Right lung (tissue), 5 donors: Measurements from ENCODE around the gene AGPAT3. TPM values are rescaled to one million over a fixed set of nuclear protein-coding genes. Genes with fewer than 3 reads are reported as not detected.
"Not testable (repeated sequence)": the region's sequence is repeated elsewhere in the genome, so short reads cannot be mapped to it uniquely, and the experiment has no call there.

Experiments
- DNase-seq, 2 donors: peaks; one replicate each; pipeline ENCODE4 v3.0.0-alpha.2; 2013
- polyA plus RNA-seq, 5 donors: library from polyadenylated mRNA; unstranded; fragments of 120-200 nt; gene quantifications; one replicate each; pipeline versions ENCODE4 v1.2.1 to v1.2.3, GENCODE V29; 2013; ENCODE audit warnings: inconsistent platforms in 1 of 5, low replicate concordance in 1 of 5; ENCODE audit not compliant: insufficient read length in 5 of 5, insufficient read depth in 1 of 5

AGPAT3 gene
- polyA plus RNA-seq, 5 donors, result 29.8 to 42.7 (median 36.9) TPM

DNA sequence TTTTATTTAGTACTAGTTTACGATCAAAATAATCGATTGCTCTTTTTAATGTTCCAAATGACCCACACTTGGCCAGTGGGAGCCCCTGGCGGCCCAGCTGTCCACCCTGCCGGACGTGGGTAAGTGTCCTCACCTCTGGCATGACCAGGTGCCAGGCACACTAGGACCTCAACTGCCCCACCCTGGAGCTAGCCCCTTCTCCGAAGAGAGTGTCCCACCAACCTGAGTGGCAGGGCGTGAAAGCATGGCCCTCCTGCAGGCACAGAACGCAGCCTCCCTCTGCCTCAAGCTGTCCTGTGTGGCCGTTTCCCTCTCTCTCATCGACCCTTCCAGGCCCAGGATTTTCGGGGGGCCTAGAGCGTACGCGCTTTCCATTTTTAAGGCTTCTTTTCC is 32.9 kb upstream of the AGPAT3 start:
- DNase-seq, result no peak

DNA sequence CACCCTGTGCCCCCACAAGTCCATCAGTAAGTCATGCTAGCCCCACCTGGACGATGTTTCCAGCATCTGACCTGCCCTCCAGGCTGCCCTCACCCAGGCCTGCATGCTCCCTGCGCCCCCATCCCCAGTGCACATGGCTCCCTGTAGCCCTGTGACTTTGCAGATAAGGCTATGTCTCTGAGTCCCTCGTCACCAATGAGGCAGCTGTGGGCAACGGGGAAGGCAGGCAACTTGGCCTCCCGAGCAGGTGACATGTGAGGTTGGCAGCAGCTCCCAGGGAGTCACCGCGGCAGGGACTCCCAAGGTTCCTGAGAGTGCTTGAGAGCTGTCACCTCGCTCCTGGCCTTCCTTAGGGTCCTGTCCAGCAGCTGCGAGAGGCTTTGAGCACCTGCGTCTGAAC is 32.4 kb upstream of the AGPAT3 start:
- no peak for DNase-seq

DNA sequence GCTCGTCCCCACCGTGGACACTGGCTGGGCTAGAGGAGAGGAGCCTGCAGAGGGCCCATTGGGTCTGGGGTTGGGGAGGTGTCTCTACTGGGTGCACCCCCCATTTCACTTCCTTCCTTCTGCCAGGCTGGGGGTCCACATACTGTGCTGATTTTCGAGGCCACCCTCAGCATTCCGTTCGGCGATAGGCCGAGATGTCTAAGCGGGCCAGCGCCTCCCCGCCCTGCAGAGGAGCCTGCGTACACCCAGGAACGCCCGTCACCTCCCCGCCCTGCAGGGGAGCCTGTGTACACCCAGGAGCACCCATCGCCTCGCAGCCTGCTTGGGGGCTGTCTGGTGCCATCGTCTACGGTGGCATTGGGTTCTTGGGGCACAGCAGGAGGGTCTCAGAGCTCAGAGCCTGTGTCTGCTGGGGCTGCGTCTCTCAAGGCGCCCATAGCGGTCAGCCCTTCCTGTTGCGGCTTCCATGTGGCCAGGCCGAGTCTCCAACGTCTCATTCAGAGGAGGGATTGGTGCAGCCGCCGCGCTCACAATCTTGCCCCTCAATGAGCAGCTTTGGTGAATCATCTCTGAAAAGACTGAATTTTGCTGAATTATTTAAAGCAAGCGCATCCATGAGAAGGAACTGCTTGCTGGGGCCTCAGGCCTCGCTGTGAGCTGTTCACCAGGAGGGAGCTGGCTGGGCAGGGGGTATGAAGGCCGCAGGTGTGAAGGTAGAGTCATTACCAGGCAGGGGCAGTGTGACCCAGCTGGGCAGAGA is 30.7 kb upstream of the AGPAT3 start:
- DNase-seq, result no peak

GRCh38 chr21:43835050-43835449 is 30.0 kb upstream of the AGPAT3 start:
- no peak for DNase-seq

DNA sequence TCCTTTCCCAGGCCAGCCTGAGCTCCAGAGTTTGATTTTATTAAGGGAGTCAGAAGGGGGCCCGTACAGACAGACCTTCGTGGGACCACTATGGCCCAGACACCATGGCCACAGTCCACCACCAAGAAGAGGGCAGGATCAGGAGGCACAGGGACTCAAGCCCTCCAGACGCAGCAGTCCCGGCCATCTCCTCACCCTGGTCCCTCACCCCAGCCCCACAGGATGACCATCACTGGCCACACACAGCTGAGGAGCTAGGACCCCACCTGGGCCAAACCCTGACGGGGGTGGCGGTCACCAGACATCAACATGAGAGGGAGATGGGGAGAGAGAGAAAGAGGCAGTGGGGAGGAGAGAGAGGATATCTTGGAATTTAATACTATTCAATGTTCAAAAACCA is 29.2 kb upstream of the AGPAT3 start:
- no peak for DNase-seq

DNA sequence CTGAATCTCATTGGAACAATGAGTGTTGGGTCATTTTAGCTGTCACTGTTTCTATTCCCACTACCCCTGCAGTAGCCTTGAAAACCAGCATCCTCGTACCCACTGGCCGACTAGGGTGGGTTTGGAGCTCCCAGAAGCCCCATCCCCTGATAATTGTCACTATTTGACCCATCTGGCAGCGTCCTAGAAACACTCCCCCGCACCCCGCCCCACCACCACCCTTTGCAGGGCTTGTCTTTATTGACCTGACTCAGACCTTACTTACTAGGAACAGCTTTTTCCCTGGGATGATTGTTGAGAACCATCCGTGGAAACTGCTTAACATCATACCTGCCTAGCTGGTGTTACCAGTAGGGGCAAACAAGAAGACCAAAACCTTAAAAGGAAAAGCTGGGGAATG is 28.4 kb upstream of the AGPAT3 start:
- DNase-seq, result no peak

DNA sequence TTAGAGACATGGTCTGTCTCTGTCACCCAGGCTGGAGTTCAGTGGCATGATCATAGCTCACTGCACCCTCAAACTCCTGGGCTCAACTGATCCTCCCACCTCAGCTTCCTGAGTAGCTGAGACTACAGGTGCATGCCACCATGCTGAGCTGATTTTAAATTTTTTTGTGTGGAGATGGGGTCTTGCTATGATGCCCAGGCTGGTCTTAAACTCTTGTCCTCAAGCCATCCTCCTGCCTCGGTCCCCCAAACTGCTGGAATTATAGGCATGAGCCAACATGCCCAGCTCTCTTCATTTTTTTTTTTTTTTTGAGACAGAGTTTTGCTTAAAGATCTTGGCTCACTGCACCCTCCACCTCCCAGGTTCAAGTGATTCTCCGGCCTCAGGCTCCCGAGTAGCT is 24.8 kb upstream of the AGPAT3 start:
- no peak for DNase-seq

GRCh38 chr21:43842742-43843141 is 22.3 kb upstream of the AGPAT3 start:
- DNase-seq, result no peak

- not testable (repeated sequence) for DNase-seq
These were observed 20.1 kb upstream of the AGPAT3 start for GRCh38 chr21:43844906-43845305.

- DNase-seq, result no peak
These were observed 19.6 kb upstream of the AGPAT3 start for GRCh38 chr21:43845386-43845785.

- no peak for DNase-seq
These were observed 18.6 kb upstream of the AGPAT3 start for GRCh38 chr21:43846430-43846829.

DNA sequence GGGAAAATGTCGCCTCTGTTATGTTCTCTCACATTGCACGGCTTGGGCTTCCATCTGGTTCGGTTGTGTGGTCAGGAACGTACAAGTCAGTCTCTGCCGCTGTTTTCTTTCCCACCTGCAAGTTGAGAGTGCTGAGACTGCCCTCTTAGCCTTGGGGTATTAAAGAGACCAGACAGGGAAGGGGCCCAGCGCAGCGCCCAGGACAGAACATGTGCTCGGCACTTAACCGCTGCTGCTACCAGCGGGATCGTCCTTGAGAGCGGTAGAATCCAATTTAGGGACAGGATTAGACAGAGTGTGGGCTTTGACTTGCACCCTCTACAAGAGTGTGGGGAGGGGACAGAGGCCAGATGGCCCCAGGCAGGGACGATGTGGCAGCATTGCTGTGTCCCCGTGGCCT is 17.7 kb upstream of the AGPAT3 start:
- DNase-seq, result no peak

DNA sequence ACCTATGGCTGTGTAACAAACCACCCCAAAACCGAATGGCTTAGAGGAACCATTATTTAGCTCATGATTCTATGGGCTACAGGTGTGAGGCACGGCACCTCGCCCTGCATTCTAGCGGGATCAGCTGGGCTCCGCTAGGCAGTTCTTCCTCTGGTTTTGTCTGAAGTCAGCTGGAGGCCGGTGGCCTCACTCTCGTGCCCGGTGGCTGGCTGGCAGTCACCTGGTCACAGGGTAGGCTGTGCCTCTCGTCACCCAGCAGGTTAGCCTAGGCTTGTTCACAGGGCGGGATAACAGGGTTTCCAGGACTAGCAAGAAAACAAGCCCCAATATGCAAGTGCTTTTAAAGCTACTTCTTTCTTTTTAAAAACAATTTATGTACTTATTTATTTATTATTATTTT is 16.3 kb upstream of the AGPAT3 start:
- no peak for DNase-seq

DNA sequence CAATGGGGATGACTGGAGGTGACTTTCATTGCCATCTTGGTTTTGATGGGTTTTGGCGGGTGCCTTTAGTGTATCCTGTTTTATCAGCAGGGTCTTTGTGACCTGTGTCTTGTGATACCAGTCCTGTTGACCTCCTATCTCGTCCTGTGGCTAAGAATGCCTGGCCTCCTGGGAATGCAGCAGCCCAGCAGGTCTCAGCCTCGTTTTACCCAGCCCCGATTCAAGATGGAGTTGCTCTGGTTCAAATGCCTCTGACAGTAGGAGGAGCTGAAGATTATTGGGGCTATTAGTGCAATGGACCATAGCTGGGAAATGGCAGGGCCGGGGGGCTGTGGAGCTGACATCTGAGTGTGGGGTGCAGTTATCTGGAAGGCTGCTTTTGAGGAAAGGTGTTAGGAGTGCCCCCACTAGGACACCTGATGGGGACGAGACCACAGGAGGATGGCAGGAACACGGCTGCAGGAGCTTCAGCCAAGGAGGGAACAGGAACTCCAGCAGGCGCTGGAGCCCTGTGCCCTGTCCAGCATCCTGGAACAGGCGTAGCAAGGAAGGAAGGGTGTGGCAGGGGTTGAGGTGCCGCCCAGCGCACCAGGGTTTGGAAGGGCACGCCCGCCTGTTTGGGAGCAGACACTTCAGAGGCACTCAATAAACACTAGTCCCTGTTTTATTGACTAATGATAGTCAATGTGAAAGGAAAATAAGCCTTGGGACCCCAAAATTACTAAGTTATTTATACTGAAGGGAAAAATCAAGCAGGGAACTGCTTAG is 15.3 kb upstream of the AGPAT3 start:
- no peak for DNase-seq

DNA sequence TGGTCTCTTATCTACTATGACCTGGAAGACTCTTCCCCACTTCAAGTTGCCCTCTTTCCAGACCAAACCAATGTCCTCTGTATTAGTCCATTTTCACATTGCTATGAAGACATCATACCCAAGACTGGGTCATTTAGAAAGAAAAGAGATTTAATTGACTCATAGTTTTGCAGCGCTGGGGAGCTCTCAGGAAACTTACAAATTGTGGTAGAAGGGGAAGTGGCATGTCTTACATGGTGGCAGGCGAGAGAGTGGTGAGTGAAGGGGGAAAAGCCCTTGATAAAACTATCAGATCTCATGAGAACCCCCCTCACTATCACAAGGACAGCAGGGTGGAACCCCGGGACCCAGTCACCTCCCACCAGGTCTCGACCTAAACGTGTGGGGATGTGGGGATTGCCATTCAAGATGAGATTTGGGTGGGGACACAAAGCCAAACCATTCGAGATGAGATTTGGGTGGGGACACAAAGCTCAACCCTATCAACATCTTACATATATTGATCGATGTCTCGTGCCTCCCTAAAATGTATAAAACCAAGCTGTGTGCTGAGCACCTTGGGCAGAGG is 14.2 kb upstream of the AGPAT3 start:
- no peak for DNase-seq

DNA sequence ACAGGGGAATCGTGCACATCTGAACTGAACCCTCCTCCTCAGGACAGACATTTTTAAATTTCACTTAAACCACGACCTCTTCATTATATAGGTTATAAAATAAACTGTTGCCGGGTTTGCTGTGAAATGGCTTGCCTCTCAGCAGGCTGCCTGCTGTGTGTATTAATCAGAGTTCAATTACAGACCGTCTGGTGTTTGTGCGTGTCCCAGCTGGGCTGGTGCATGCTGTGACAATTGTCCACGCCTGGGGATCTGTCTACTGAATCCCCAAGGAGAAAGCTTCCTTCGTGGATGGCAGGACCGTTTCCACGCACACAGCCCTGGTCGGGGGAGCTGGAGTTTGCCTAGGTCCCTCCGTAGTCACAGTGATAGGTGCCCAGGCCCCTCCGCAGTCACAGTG is 13.4 kb upstream of the AGPAT3 start:
- DNase-seq, result no peak

DNA sequence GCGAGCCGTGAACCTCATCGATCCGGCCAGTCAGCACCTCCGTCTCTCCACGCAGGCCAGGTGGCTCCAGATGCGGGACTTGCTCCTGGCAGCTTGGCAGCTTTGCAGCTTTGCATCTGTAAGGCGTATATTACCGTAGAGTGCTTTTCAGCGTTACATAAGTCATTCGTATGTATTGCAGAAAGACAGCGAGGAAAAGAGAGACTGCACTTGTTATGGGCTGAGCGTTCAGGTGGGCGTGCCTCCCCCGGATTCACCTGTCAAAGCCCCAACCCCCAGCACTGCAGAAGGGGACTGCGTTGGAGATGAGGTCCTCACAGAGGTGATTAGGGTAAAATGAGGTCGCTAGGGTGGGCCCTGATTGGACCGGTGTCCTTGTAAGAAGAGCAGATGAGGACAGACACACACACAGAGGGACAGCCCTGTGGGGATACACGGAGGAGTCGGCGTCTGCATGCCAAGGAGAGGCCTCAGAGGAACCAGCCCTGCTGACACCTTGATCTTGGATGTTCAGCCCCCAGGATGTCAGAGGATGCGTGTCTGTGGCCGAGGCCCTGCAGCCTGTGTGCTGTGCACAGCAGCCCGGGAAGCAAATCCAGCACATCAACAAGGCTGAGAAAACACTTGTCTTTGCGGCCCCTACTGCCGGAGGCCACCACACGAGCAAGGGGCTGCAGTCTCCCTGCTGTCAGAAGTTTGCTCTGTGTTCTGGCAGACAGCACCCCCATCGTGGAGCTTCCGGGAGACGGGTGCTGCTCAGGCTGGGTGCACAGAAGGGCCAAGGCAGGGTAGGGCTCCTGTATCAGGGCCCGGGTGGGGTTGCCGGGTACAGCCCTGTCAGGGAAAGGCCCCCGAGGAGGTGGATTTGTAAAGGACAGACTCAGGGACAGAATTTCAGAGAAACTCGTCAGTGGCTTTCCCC is 10.9 kb upstream of the AGPAT3 start:
- DNase-seq, result no peak

- no peak for DNase-seq
These were observed 10.0 kb upstream of the AGPAT3 start for GRCh38 chr21:43854773-43855633.

- DNase-seq, result no peak
These were observed 9.1 kb upstream of the AGPAT3 start for GRCh38 chr21:43855955-43856354.

- DNase-seq, result no peak
These were observed 6.0 kb upstream of the AGPAT3 start for GRCh38 chr21:43858806-43859648.
